CD4-positive, alpha-beta T cell treated with Interleukin-15 for 4 hours (primary cell): ENCODE results near the gene LUZP1.

Experiments used
- DNase-seq: peaks from one replicate; pipeline ENCODE4 v3.0.0-alpha.2; 2020; ENCODE audit warnings: low spot score

Gene LUZP1

GRCh38 chr1:23116216-23116836, 52.3 kb downstream of the LUZP1 start:
- no peak for DNase-seq

DNA sequence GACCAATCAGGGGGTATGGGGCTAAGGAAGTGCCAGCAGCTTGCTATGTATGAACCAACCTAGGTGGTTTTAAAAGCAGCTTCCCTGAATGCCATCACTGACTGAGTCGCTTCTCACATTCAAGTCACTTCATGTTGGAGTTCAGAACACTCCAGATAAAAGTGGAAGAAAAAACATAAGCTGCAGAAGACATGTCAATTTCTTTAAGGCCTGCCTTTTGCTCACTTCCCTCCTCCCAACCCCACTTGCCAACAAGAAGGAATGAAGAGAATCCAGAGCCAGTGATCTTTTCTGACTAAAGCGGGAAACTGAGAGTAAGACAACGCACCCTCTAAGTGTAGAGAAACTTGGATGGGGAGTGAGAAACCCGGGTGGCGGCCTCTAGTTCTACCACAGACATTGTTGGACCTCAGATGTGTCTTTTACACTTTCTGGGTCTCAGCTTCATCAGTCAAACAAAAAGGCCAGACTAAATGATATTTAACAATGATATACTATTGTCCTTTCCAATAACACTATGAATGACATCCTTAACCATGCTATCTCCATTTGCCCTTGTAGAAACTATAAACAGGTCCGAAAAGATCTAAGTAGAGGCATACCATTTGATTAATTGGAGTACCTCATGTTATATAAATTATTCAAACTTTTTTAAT, 54.1 kb downstream of the LUZP1 start:
- no peak for DNase-seq

GRCh38 chr1:23111600-23112535, 56.8 kb downstream of the LUZP1 start:
- no peak for DNase-seq

- DNase-seq: no peak
These were observed 58.3 kb downstream of the LUZP1 start for GRCh38 chr1:23110391-23110790.

- peak; percentile 30 for DNase-seq
These were observed 59.6 kb downstream of the LUZP1 start for GRCh38 chr1:23108918-23109533.

DNA sequence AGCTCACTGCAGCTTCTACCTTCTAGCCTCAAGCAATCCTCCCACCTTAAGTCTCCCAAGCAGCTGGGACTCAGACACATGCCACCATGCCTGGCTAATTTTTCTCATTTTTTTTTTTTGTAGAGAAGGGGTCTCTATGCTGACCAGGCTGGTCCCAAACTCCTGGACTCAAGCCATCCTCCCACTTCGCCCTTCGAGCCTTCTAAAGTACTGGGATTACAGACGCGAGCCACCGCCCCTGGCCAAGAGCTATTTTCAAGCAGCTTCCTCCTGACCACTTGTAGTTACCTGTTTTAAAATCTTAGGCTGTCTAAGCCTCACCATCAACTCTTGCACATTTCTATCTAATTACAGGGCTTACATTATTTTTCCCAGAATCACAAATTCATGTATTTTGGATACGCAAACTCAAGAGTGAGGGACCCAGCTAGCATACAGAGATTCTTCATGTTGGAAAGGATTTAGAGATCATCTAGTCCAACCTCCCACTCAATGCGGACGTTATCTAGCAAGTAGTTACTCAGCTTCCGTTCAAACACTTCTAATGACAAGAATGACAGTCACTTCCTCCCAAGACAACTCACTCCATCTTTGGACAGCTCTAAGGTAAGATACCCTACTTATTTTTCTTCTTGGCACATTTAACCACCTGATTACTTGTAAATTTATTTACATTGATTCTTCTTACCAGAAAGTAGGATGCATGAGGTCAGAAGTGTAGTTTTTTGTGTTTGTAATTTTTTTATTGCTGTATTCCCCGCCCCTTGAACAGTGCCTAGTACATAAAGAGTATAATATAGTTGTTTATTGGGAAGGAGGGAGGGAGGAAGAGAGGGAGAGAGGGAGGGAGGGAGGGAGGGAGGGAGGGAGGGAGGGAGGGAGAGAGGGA, 65.4 kb downstream of the LUZP1 start:
- peak; percentile 69 for DNase-seq

GRCh38 chr1:23102289-23102688, 66.4 kb downstream of the LUZP1 start:
- DNase-seq: no peak

GRCh38 chr1:23101887-23102286, 66.8 kb downstream of the LUZP1 start:
- DNase-seq: no peak

- no peak for DNase-seq
These were observed 67.4 kb downstream of the LUZP1 start for GRCh38 chr1:23101101-23101827.

DNA sequence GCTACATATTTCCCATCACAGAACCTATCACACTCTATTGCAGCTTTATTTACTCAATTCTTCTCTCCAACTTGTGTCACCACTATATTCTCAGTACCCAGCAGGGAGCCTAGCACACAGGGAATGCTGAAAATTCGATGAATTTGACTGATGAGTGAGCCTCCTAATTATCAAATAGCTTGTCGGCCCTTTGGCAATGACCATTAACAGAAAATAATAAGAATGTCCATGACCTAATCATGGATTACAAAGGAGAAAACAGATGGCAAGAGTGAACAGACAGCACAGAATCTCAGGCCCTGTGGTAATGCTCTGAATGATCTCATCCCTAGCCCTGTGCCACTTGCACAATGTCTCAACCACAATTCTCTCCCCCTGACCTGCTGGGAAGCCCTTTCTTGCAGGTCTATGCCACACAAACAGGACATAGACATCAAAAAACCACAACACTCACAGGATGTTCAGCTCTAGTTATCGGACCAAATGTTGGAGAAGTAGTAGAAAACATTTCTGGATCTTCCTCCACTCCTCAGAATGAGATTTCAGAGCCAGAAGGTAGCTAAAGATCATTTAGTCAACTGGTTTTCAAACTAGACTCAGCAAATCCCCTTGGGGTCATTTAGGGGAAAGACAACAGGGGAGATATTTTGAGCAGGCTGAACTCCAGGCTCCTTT, 68.4 kb downstream of the LUZP1 start:
- DNase-seq: peak; percentile 56

DNA sequence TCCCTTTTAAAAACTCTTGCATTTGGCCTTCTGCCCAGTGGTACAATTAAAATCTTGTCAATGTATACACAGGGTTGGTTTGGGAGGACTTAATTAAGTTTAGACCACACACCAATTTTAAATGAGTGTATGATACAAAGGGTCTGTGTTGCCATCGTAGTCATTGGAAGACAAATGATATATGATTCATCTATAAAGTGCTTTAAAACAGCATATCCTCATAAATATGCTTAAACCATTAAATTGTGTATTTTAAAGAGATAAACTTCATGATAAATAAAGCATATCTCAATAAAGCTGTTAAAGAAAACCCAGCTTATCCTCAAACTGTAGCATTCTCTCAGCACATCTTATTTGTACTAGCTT, 69.5 kb downstream of the LUZP1 start:
- no peak for DNase-seq

GRCh38 chr1:23098463-23099170, 70.0 kb downstream of the LUZP1 start:
- peak; percentile 73 for DNase-seq

- DNase-seq: no peak
These were observed 71.3 kb downstream of the LUZP1 start for GRCh38 chr1:23097316-23097715.

DNA sequence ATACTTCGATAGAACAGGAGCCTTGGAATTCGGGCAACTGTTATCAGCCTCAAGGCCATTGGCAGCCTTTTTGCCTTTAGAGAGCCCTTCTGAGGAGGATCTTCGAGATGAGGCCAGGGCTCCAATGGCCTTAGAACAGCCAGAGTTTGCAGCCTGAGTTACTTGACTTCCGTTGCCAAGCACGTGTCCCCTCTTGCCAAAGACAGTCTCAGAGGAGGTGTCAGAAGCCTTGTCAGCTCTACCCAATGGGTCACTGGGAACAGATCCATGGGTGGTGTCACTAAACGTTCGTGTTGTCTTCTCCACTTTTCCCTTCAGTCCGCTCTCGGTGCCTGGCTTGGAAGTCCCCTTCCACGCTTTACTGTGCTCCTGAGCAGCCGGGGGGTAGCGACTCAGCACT, 76.2 kb downstream of the LUZP1 start:
- no peak for DNase-seq

DNA sequence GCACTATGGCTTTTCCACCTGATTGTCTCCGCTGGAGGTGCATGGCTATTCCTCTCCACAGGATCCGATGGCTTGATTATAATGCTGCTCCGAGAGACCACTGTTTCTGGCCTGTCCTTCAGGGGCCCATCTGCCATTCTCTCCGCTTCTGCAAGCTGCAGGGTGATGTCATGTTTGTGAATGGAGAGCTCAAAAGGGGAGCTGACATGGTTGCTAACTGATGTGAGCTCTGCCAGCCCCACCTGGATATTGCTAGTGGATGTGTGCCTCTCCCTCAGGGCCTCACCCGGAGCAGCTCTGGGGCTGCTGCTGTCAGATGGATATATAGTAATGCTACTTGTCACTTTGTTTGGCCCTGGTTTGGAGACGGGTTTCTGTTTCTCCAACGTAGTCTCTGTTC, 77.1 kb downstream of the LUZP1 start:
- DNase-seq: no peak

GRCh38 chr1:23090056-23090455, 78.6 kb downstream of the LUZP1 start:
- DNase-seq: no peak

DNA sequence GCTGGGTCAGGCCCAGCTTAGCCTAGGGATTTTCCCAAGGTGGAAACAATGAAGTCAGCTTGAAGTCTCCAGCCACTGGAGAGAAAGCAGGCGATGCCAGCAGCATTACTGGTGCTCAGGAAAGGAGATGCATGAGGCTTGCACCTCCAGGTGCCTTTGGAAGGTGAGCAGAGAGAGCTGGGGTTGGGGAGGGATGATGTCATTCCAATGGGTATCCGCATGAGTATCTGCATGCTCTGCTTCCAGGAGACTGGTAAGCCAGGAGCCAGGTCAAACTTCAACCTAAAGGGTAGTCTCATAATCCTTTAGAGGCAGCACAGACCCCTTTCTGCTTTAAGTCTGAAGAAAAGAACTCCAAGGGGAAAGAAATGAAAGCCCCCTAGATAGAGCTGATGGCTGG, 80.6 kb downstream of the LUZP1 start:
- DNase-seq: no peak

- no peak for DNase-seq
These were observed 83.0 kb downstream of the LUZP1 start for GRCh38 chr1:23085696-23086095.

DNA sequence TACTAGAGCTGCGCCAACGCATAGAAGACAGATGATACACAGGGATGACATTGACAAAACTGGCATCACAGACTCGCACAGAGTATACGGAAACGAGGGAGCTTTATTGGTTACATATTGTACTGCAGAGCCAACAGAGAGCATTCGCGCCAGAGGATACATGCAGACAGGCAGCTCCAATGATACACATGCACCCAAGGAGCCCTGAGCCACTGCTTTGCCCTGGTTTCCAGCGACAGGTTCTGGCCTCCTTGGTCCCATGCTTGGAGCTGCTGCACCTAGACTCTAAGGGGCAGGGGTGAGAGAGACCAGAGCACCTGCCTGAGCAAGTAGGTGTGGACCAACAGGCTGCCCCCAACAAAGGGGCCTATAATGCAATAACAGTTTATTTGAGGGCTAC, 83.8 kb downstream of the LUZP1 start:
- DNase-seq: no peak
